ENCODE data around the gene DSC2. TPM values are rescaled to one million over a fixed set of nuclear protein-coding genes. Genes with fewer than 3 reads are reported as not detected.

The DSC2 gene
- total RNA-seq, 4 donors from 2014 or later: 20.0 to 35.7 (median 26.8) TPM

DNA sequence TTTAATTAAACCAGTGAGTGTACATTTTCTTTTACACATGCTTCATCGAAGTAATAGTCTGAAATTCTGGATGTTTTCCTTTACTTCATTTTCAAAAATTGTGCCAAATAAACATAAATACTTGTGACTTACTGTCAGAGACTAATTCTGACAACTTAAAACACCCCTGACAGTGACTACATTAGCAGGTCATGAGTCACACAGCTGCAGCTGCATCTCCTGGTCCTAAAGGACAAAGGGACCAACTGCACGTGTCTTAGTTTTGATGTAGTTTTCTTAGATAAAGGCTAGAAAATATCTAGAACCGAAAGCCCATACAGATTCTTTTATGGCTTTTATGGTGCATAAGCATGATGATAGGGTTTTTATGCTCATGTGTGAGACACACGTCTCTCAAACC lies 30.0 kb downstream of the DSC2 start:
- intact Hi-C loops (cut with DNase I; ENCODE audit: low total_unique reads): no loop called here
- WGBS, 2 donors: 84 to 87% methylated on average over 4 of the region's 4 CpGs
- TF ChIP-seq, protein P1, sequence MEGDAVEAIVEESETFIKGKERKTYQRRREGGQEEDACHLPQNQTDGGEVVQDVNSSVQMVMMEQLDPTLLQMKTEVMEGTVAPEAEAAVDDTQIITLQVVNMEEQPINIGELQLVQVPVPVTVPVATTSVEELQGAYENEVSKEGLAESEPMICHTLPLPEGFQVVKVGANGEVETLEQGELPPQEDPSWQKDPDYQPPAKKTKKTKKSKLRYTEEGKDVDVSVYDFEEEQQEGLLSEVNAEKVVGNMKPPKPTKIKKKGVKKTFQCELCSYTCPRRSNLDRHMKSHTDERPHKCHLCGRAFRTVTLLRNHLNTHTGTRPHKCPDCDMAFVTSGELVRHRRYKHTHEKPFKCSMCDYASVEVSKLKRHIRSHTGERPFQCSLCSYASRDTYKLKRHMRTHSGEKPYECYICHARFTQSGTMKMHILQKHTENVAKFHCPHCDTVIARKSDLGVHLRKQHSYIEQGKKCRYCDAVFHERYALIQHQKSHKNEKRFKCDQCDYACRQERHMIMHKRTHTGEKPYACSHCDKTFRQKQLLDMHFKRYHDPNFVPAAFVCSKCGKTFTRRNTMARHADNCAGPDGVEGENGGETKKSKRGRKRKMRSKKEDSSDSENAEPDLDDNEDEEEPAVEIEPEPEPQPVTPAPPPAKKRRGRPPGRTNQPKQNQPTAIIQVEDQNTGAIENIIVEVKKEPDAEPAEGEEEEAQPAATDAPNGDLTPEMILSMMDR (IDR thresholded peaks at IDR 0.05): no peak
- no peak for TF ChIP-seq POLR2A (IDR thresholded peaks at IDR 0.05)

DNA sequence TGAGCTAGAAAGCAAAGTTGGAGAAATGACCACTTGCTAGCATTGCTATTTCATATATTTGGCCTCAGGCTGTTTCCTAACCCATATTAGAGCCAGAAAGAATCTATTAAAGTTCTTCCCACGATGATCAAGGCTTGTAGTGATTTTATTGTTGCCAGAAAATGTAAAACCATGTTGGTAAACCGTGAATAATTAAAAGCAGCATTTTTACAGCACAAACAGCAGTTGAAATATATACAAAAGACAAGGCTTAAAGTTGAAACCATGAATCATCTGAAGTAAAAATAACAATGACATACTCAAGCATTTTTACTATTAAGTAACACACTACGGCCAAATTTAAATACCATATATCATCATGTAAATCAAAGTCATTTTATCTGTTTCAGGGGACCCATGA lies 32.0 kb downstream of the DSC2 start:
- DNase-seq (ENCODE audit: low spot score in 2 of 2): no peak
- 22 to 25% methylated on average over 3 of the region's 3 CpGs for WGBS, 2 donors
- H3K4me3 ChIP-seq (ENCODE audit: low read depth, poor library complexity, severe bottlenecking): no peak overlapping the region
- TF ChIP-seq, protein P1 (IDR thresholded peaks at IDR 0.05): no peak
- TF ChIP-seq POLR2A (IDR thresholded peaks at IDR 0.05): no peak
- intact Hi-C loops (cut with DNase I; ENCODE audit: low total_unique reads): no loop called here

More for the DNA sequence above, 30.0 kb downstream of the DSC2 start:
- no peak for DNase-seq (ENCODE audit: low spot score in 2 of 2)
- no peak overlapping the region for H3K4me3 ChIP-seq (ENCODE audit: low read depth, poor library complexity, severe bottlenecking)

DNA sequence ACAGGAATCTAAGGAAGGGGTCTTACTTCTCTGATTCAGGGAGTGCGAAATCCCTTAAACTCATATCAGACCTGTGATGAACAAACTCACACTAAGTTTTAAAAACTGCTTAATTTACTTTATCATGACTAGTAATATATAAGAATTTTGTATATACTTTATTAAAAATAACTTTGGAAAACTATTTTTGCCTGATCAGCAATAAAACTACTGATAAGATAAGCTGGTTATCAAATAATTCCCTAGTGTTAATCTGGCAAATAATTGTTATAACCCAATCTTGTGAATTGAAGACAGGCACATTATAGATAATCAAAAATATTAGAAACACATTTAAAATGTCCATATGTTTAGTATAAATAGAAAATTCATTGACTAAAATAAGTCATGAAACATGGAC lies 36.0 kb downstream of the DSC2 start:
- no peak for TF ChIP-seq POLR2A (IDR thresholded peaks at IDR 0.05)
- TF ChIP-seq, protein P1 (IDR thresholded peaks at IDR 0.05): no peak
- WGBS, 2 donors: 94% methylated on average over 1 of the region's 1 CpG
- H3K4me3 ChIP-seq (ENCODE audit: low read depth, poor library complexity, severe bottlenecking): no peak overlapping the region
- intact Hi-C loops (cut with DNase I; ENCODE audit: low total_unique reads): no loop called here
- no peak for DNase-seq (ENCODE audit: low spot score in 2 of 2)

DNA sequence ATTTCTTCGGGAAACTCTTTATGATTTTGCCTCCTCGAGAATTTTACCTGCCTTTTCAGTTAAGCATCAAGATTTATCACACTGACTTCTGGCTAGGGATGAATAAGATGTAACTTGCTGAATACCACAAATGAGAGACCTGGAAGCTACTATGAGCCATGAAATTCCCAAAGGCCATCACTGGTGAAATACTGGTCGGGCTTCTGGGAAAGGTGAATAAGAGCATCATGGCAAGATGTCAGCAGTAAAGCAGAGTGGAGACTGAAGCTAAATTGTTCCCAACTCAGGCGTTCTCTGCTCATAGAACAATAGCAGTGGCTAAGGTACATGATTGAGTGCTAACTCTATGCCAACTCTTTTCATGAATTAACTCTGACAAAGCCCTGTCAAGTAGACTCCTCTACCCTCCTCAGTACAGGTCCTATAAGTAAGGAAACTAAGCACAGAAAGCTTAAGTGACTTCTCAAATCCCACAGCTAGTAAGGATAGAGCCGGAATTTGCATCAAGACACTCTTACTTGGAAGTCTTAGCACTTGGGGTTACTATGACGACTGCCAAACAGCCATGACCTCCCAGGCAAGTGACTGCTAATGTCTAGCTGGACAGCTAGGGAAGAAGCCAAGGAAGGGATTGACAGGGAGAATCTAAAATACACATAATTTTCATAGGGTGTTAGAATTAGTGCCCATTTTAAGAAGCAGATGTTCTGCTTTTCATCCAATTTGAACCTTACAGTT lies 37.0 kb downstream of the DSC2 start:
- H3K4me3 ChIP-seq (ENCODE audit: low read depth, poor library complexity, severe bottlenecking): no peak overlapping the region
- no peak for DNase-seq (ENCODE audit: low spot score in 2 of 2)
- intact Hi-C loops (cut with DNase I; ENCODE audit: low total_unique reads): no loop called here
- WGBS, 2 donors: 62 to 64% methylated on average over 6 of the region's 6 CpGs
- no peak for TF ChIP-seq POLR2A (IDR thresholded peaks at IDR 0.05)
- TF ChIP-seq, protein P1 (IDR thresholded peaks at IDR 0.05): no peak

DNA sequence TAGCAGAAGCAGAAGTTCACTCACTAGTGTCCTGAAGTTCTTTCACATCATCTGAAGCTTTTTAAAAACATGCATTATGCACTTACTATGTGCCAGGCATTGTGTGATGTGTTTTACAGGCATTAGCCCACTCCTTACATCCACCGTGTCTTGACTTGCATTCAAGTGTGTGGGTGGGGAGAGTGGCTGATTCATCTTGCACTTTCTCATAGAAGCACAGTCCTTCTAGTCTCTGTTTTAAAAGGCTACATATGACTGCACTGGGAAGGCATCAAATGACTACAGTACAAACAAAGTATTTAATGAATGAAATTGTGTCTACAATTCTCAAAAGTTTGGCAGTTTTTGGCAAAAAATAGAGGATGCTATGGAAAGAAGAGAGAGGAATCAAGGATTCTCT lies 38.1 kb downstream of the DSC2 start:
- no peak overlapping the region for H3K4me3 ChIP-seq (ENCODE audit: low read depth, poor library complexity, severe bottlenecking)
- no peak for TF ChIP-seq POLR2A (IDR thresholded peaks at IDR 0.05)
- TF ChIP-seq, protein P1 (IDR thresholded peaks at IDR 0.05): no peak
- WGBS, 2 donors: 38 to 59% methylated on average over 1 of the region's 1 CpG
- intact Hi-C loops (cut with DNase I; ENCODE audit: low total_unique reads): no loop called here
- DNase-seq (ENCODE audit: low spot score in 2 of 2): no peak

DNA sequence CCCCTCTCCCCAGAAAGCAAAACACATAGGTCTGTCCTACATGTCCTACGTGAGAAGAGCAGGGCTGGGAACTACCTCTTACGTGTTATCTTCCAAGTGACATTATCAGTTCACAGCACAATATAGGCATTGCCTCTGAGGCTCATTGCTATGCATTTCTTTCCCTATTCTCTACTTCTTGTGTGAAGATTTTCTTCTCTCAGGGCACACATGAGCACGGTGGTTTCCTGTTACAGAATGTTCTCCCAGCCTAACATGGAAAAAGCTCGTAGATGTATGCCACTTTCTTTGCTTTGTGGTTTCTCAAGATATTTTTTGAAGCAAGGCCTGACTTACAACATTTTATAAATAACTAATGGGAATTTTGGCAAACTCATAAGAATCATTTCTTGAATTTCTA lies 40.3 kb downstream of the DSC2 start:
- 39 to 57% methylated on average over 4 of the region's 4 CpGs for WGBS, 2 donors
- intact Hi-C loops (cut with DNase I; ENCODE audit: low total_unique reads): no loop called here
- DNase-seq (ENCODE audit: low spot score in 2 of 2): no peak
- no peak for TF ChIP-seq POLR2A (IDR thresholded peaks at IDR 0.05)
- TF ChIP-seq, protein P1 (IDR thresholded peaks at IDR 0.05): no peak
- H3K4me3 ChIP-seq (ENCODE audit: low read depth, poor library complexity, severe bottlenecking): no peak overlapping the region
